Measurements from ENCODE around the gene TGFBR2.

GRCh38 chr3:30672959-30673358 is 66.6 kb downstream of the TGFBR2 start:
- TF ChIP-seq CTCF (IDR thresholded peaks at IDR 0.05; ENCODE audit: poor library complexity) (no peak), EZH2 (IDR thresholded peaks at IDR 0.05; ENCODE audit: borderline replicate concordance) (no peak), EZH2phosphoT487 (IDR thresholded peaks at IDR 0.05; ENCODE audit: low read depth, severe bottlenecking, unreplicated experiment) (no peak)
